Adrenal gland (tissue), 12 donors: ENCODE data around the gene NDOR1. TPM values are rescaled to one million over a fixed set of nuclear protein-coding genes. Genes with fewer than 3 reads are reported as not detected.

ENCODE experiments used
- DNase-seq, 7 donors: peaks; one replicate each; pipeline ENCODE4 v3.0.0-alpha.2; 2019 to 2020
- H3K27ac ChIP-seq, 5 donors: fragments of 200-600 bp; sonication (generic) in 4 of 5; 1 replicate in 3 of 5; 2 replicates in 2 of 5; pipeline versions ENCODE4 v1.5.1 to v1.8.0; 2016 to 2020; ENCODE audit warnings: mild to moderate bottlenecking in 1 of 5
- H3K27me3 ChIP-seq: fragments of 200-600 bp; 2 replicates; pipeline ENCODE4 v1.8.0; 2021
- H3K36me3 ChIP-seq, 2 donors: fragments of 200-600 bp; replicated peaks in 1 of 2; 1 replicate in 1 of 2; 2 replicates in 1 of 2; pipeline versions ENCODE4 v1.5.1 to v1.8.0; 2018 to 2022
- H3K4me1 ChIP-seq, 2 donors: fragments of 200-600 bp; replicated peaks in 1 of 2; 1 replicate in 1 of 2; 2 replicates in 1 of 2; pipeline versions ENCODE4 v1.5.1 to v1.8.0; 2018 to 2021
- H3K4me3 ChIP-seq, 4 donors: fragments of 200-600 bp; sonication (generic) in 3 of 4; one replicate each; pipeline ENCODE4 v1.5.1; 2016 to 2018
- H3K9me3 ChIP-seq, 3 donors: fragments of 200-600 bp; sonication (generic) in 1 of 3; replicated peaks in 1 of 3; 1 replicate in 2 of 3; 2 replicates in 1 of 3; pipeline versions ENCODE4 v1.5.1 to v1.8.0; 2016 to 2021
- CTCF ChIP-seq, 6 experiments: fragments of 450-650 bp in 4 of 6; fragments of 200-600 bp in 2 of 6; sonication (generic) in 1 of 6; IDR thresholded peaks; 1 replicate in 5 of 6; 2 replicates in 1 of 6; pipeline versions ENCODE4 v1.5.1 to v1.8.0; 2016 to 2021; ENCODE audit warnings: antibody characterized with exemption in 6 of 6, mild to moderate bottlenecking in 2 of 6, moderate library complexity in 1 of 6
- POLR2A ChIP-seq, 2 donors: fragments of 450-650 bp; IDR thresholded peaks; one replicate each; pipeline ENCODE4 v1.6.1; 2017; ENCODE audit warnings: antibody characterized with exemption in 2 of 2, mild to moderate bottlenecking in 2 of 2, moderate library complexity in 1 of 2
- WGBS, 4 donors: extraction: QIAGEN DNeasy Blood & Tissue Kit in 2 of 4; methylation state at CpG; one replicate each; pipeline versions ENCODE4 v1.1.5 to v1.1.7; 2013 to 2017; 5-methylcytosine and 5-hydroxymethylcytosine counted together
- intact Hi-C, 2 donors: fragments of 100-400 bp; cut with DNase I; formaldehyde crosslinking; loops; one replicate each; pipeline versions ENCODE4 v1.14.1 to v1.15.0; 2022 to 2023
- polyA plus RNA-seq, 3 donors: library from polyadenylated mRNA; stranded (reverse); fragments of 200-250 nt in 2 of 3; fragments of 350-450 nt in 1 of 3; fragmentation: Illumina TruSeq in 1 of 3; extraction: RNeasy Lipid Tissue Mini Kit (QIAGEN cat#74804) in 1 of 3; gene quantifications; one replicate each; pipeline ENCODE4 v1.2.3, GENCODE V29; 2013 to 2014
- total RNA-seq, 9 donors: library from RNA; depleted of rRNA in 4 of 9; stranded (reverse); fragments of >200 nt in 4 of 9; fragments of 120-200 nt in 1 of 9; fragmentation: NEBNext Ultra II Directional in 1 of 9; extraction: Animal tissue kit (Norgen Biotek cat#: 25700) in 1 of 9; gene quantifications; one replicate each; pipeline versions ENCODE4 v1.1.0 to v1.2.4, GENCODE V29; 2013 to 2023
- donor health status: healthy with polysubstance abuse.
- donor health status: Bipolar disorder and iron deficiency.
- donor health status: DM: yes; HTN: yes; CAD: no.
- donor health status: DM: no; HTN: no; CAD: no.
- donor health status: DM: no; HTN: no; CAD: no.
- donor health status: DM: yes; HTN: yes; CAD: no.

Gene NDOR1
- total and polyA plus RNA-seq, 12 donors, result 1.6 to 36.4 (median 13.7) TPM

- no peak overlapping the region for H3K27ac ChIP-seq
- H3K4me1 ChIP-seq, result peaks cover 13 to 17% of the 10 kb centered on the region in 2 donors
- H3K27me3 ChIP-seq, result peaks cover 31% of the 10 kb centered on the region
- no peak overlapping the region for H3K4me3 ChIP-seq
- intact Hi-C loops, result no loop called here
- TF ChIP-seq CTCF (IDR thresholded peaks at IDR 0.05) (no peak), POLR2A (IDR thresholded peaks at IDR 0.05) (no peak)
- no peaks in the 10 kb centered on the region for H3K36me3 ChIP-seq
- WGBS, 4 donors, result 76 to 85% (median 79%) methylated on average over 24 to 45 of the region's 45 CpGs
- DNase-seq, result no peak
- H3K9me3 ChIP-seq, result no peaks in the 10 kb centered on the region
Observed at GRCh38 chr9:137173796-137174664, 31.5 kb upstream of the NDOR1 start.

- intact Hi-C loops, result no loop called here
- Histone ChIP-seq H3K4me3 (no peak overlapping the region), H3K4me1 (peaks cover 8 to 10% of the 10 kb centered on the region in 2 donors), H3K27ac (no peak overlapping the region), H3K27me3 (peaks cover 23% of the 10 kb centered on the region), H3K36me3 (peaks cover 0 to 6% of the 10 kb centered on the region in 2 donors), H3K9me3 (no peaks in the 10 kb centered on the region)
- 39 to 52% (median 45%) methylated on average over 3 to 34 of the region's 34 CpGs; no CpG with 5 or more reads in 1 of the 4 donors for WGBS, 4 donors
- TF ChIP-seq CTCF (IDR thresholded peaks at IDR 0.05) (no peak), POLR2A (IDR thresholded peaks at IDR 0.05) (no peak)
- DNase-seq, result no peak
Observed at GRCh38 chr9:137174722-137175293, 30.7 kb upstream of the NDOR1 start.

GRCh38 chr9:137175345-137175961, 30.0 kb upstream of the NDOR1 start:
- no peaks in the 10 kb centered on the region for H3K9me3 ChIP-seq
- WGBS, 4 donors, result 37 to 53% (median 42%) methylated on average over 8 to 33 of the region's 33 CpGs; no CpG with 5 or more reads in 1 of the 4 donors
- no peak for DNase-seq
- intact Hi-C loops, result no loop called here
- no peak overlapping the region for H3K27ac ChIP-seq
- H3K36me3 ChIP-seq, result peaks cover 0 to 12% of the 10 kb centered on the region in 2 donors
- peaks cover 8 to 10% of the 10 kb centered on the region in 2 donors for H3K4me1 ChIP-seq
- H3K4me3 ChIP-seq, result no peak overlapping the region
- TF ChIP-seq POLR2A (IDR thresholded peaks at IDR 0.05) (no peak), CTCF (IDR thresholded peaks at IDR 0.05) (peak in 1 of 6 experiments; percentile 5)
- H3K27me3 ChIP-seq, result peaks cover 17% of the 10 kb centered on the region
